ENCODE results near the gene ZNF483. TPM values are rescaled to one million over a fixed set of nuclear protein-coding genes. Genes with fewer than 3 reads are reported as not detected.
"Not testable (repeated sequence)": the region's sequence is repeated elsewhere in the genome, so short reads cannot be mapped to it uniquely, and the experiment has no call there.

ZNF483 gene
- total RNA-seq, 4 donors from 2014 or later, result 2.2 to 4.9 (median 3.4) TPM

DNA sequence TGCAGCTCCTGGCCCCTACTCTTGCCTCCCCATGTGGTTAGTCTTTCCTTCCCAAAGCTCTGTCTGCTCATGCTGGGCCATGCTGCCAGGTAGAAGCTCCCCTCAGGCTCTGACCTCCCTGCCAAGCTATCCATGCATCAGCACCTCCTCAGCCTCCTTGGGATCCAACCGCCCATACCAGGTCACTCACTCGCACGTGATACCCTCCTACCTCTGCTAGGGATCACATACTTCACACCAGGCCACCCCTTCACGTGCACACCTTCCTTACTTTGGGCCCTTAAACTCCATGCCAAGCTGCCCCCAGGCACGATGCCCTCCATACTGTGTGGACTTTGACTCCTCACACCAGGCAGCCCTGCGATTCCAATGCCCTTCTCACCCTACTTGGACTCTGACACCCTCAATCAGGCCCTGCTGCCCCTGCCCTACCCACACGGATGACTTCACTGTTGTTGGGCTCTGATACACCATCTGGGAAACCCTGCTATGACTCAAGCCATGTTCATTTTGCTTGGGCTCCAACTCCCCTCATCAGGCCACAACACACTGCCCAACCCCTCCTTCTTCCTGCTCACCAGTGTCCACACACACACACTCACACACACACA, 34.1 kb downstream of the ZNF483 start:
- no peak for DNase-seq
- Histone ChIP-seq H3K4me3 (no peak overlapping the region), H3K36me3 (peaks cover 0 to 13% (median 6%) of the 10 kb centered on the region in 4 donors), H3K27ac (no peak overlapping the region), H3K4me1 (no peaks in the 10 kb centered on the region), H3K9me3 (peaks cover 0 to 10% of the 10 kb centered on the region in 2 donors), H3K27me3 (no peaks in the 10 kb centered on the region)
- in situ Hi-C loops (cut with MboI; ENCODE audit: low pct_ligation_motif_present in 1 of 4, low pct_unique_long_range_greater_than_20kb in 1 of 4, low sequenced_read_pairs in 3 of 4), result no loop called here
- no peak for TF ChIP-seq EP300 (IDR thresholded peaks at IDR 0.05; ENCODE audit: low read depth)
- intact Hi-C loops (cut with DNase I; ENCODE audit: low total_unique reads), result no loop called here
- 86% methylated on average over 7 of the region's 7 CpGs; no CpG with 5 or more reads in 1 of the 2 donors for WGBS, 2 donors (ENCODE audit: low coverage in 1 of 2)

GRCh38 chr9:111561165-111561719, 36.3 kb downstream of the ZNF483 start:
- intact Hi-C loops (cut with DNase I; ENCODE audit: low total_unique reads) (no loop called here), in situ Hi-C loops (cut with MboI; ENCODE audit: low pct_ligation_motif_present in 1 of 4, low pct_unique_long_range_greater_than_20kb in 1 of 4, low sequenced_read_pairs in 3 of 4) (no loop called here)
- DNase-seq, result no peak
- H3K27ac ChIP-seq, result no peak overlapping the region
- no peaks in the 10 kb centered on the region for H3K27me3 ChIP-seq
- TF ChIP-seq EP300 (IDR thresholded peaks at IDR 0.05; ENCODE audit: low read depth) (no peak), POLR2A (IDR thresholded peaks at IDR 0.05) (no peak), CTCF (IDR thresholded peaks at IDR 0.05) (no peak), POLR2AphosphoS5 (IDR thresholded peaks at IDR 0.05) (no peak)
- no peak overlapping the region for H3K4me3 ChIP-seq
- no peaks in the 10 kb centered on the region for H3K4me1 ChIP-seq
- H3K36me3 ChIP-seq, result peaks cover 0 to 24% (median 11%) of the 10 kb centered on the region in 4 donors
- peaks cover 0 to 7% of the 10 kb centered on the region in 2 donors for H3K9me3 ChIP-seq

DNA sequence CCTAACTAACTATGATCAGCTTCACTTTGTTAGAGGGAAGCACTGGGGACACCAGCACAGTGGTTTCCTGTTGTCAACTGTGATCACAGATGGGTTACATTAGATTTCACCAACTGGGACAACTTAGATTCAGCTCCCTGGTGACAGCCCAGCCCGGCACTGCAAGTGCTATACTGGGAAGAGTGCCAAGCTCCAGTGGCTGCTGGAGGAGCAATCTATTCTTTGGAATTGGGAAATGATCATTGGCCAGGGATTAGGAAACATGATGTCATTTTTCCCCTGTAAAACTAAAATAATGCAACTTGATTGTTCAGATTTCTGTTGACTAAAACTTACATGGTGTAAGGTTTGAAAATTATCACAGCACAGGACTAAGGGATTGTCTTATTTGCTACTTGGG, 41.3 kb downstream of the ZNF483 start:
- whole genome bisulfite sequencing, 2 donors (ENCODE audit: low coverage in 1 of 2), result 50% methylated on average over 1 of the region's 1 CpG; no CpG with 5 or more reads in 1 of the 2 donors
- TF ChIP-seq POLR2A (IDR thresholded peaks at IDR 0.05) (no peak), EP300 (IDR thresholded peaks at IDR 0.05; ENCODE audit: low read depth) (no peak)
- in situ Hi-C loops (cut with MboI; ENCODE audit: low pct_ligation_motif_present in 1 of 4, low pct_unique_long_range_greater_than_20kb in 1 of 4, low sequenced_read_pairs in 3 of 4) (no loop called here), intact Hi-C loops (cut with DNase I; ENCODE audit: low total_unique reads) (no loop called here)
- DNase-seq, result no peak
- Histone ChIP-seq H3K36me3 (peaks cover 0 to 72% (median 35%) of the 10 kb centered on the region in 4 donors), H3K4me1 (no peaks in the 10 kb centered on the region), H3K27ac (no peak overlapping the region), H3K4me3 (no peak overlapping the region), H3K9me3 (peaks cover 0 to 5% of the 10 kb centered on the region in 2 donors), H3K27me3 (no peaks in the 10 kb centered on the region)

- intact Hi-C loops (cut with DNase I; ENCODE audit: low total_unique reads); H3K4me3 ChIP-seq; in situ Hi-C loops (cut with MboI; ENCODE audit: low pct_ligation_motif_present in 1 of 4, low pct_unique_long_range_greater_than_20kb in 1 of 4, low sequenced_read_pairs in 3 of 4); H3K4me1 ChIP-seq; DNase-seq; H3K27me3 ChIP-seq; H3K27ac ChIP-seq; H3K9me3 ChIP-seq: not testable (repeated sequence)
- peaks cover 0 to 87% (median 44%) of the 10 kb centered on the region in 4 donors for H3K36me3 ChIP-seq
- WGBS, 2 donors (ENCODE audit: low coverage in 1 of 2), result 93 to 96% methylated on average over 4 of the region's 4 CpGs
Measured at GRCh38 chr9:111568127-111568526, 43.1 kb downstream of the ZNF483 start.

DNA sequence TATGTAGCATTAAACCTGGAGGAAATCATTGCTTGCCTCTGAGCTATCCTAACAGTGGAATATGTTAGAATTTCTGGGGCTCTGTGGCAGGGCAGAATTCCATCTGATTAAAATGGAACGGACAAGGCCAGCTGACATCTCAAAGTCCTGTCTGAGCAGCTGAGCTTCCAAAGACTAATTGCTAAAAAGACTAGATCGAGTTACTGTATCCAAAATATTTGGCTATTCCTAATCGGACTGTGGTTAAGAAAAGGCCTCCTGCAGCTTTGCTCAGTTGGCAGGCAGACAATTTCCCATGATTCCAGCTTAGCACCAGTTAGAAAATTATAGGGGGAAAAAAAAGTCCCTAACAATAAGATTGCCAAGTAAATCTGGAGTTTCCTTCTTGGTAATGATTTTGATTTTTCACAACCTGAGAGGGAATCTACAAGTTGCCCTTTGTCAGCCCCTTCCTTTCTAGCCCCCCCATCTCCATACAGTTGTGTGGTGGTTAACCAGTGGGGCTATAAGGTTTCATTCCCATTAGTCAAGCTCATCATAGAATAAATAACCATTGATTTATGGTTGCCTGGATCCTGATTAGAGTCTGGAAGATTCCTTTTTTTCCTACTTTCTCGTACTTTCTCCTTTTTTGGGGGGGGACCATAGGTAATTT, 48.1 kb downstream of the ZNF483 start:
- H3K27ac ChIP-seq, result no peak overlapping the region
- in situ Hi-C loops (cut with MboI; ENCODE audit: low pct_ligation_motif_present in 1 of 4, low pct_unique_long_range_greater_than_20kb in 1 of 4, low sequenced_read_pairs in 3 of 4) (no loop called here), intact Hi-C loops (cut with DNase I; ENCODE audit: low total_unique reads) (no loop called here)
- no peak overlapping the region for H3K4me3 ChIP-seq
- TF ChIP-seq POLR2A (IDR thresholded peaks at IDR 0.05), result no peak
- no peak for DNase-seq
- WGBS, 2 donors (ENCODE audit: low coverage in 1 of 2), result 78 to 89% methylated on average over 1 to 4 of the region's 4 CpGs
- peaks cover 0 to 90% (median 41%) of the 10 kb centered on the region in 4 donors for H3K36me3 ChIP-seq
- peaks cover 0 to 3% of the 10 kb centered on the region in 2 donors for H3K9me3 ChIP-seq
- no peaks in the 10 kb centered on the region for H3K27me3 ChIP-seq
- H3K4me1 ChIP-seq, result no peaks in the 10 kb centered on the region

DNA sequence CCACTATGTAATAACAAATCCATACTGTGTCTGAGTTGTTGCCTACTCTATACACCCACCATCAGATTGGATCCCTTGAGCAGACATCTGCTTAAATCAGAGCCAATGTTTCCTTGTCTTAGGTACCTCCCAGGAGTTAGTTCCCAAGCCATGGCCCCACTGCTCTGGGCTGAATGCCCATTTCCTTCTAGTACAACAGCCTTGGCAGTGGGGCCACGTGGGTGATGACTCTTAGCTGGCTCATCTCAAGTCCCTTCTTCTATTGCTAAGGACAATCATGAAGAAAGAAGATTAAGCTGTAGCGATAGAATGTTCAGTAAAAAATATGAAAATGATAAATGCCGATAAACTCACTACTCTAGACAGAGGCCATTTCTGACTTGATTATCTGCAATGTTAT, 57.9 kb downstream of the ZNF483 start:
- H3K36me3 ChIP-seq, result peaks cover 0 to 67% (median 24%) of the 10 kb centered on the region in 4 donors
- DNase-seq, result no peak
- in situ Hi-C loops (cut with MboI; ENCODE audit: low pct_ligation_motif_present in 1 of 4, low pct_unique_long_range_greater_than_20kb in 1 of 4, low sequenced_read_pairs in 3 of 4) (no loop called here), intact Hi-C loops (cut with DNase I; ENCODE audit: low total_unique reads) (no loop called here)
- H3K4me1 ChIP-seq, result no peaks in the 10 kb centered on the region
- no peak overlapping the region for H3K27ac ChIP-seq
- no peaks in the 10 kb centered on the region for H3K9me3 ChIP-seq
- H3K4me3 ChIP-seq, result no peak overlapping the region
- TF ChIP-seq POLR2A (IDR thresholded peaks at IDR 0.05) (no peak), EP300 (IDR thresholded peaks at IDR 0.05; ENCODE audit: low read depth) (no peak), POLR2AphosphoS5 (IDR thresholded peaks at IDR 0.05) (no peak), CTCF (IDR thresholded peaks at IDR 0.05) (no peak)
- 77 to 83% methylated on average over 3 of the region's 3 CpGs for WGBS, 2 donors (ENCODE audit: low coverage in 1 of 2)
- no peaks in the 10 kb centered on the region for H3K27me3 ChIP-seq
